NCI-H146 treated with DMSO at 0.1 percent for 48 hours (cell line): ENCODE data around the gene ZNF784.

Experiments
- DNase-seq: peaks from one replicate; lab custom pipeline; 2025; ENCODE audit not compliant: unreplicated experiment; lab: John Stamatoyannopoulos, UW

ZNF784 gene, protein sequence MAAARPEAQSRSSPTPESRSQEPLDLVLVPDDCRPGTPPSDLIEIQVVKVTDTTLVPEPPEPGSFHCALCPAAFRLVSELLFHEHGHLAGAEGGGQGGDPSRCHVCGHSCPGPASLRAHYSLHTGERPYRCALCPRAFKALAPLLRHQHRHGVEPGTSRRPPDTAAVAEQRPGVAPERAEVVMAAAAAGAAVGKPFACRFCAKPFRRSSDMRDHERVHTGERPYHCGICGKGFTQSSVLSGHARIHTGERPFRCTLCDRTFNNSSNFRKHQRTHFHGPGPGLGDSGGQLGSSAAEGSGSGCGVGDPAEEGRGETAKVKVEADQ

DNA sequence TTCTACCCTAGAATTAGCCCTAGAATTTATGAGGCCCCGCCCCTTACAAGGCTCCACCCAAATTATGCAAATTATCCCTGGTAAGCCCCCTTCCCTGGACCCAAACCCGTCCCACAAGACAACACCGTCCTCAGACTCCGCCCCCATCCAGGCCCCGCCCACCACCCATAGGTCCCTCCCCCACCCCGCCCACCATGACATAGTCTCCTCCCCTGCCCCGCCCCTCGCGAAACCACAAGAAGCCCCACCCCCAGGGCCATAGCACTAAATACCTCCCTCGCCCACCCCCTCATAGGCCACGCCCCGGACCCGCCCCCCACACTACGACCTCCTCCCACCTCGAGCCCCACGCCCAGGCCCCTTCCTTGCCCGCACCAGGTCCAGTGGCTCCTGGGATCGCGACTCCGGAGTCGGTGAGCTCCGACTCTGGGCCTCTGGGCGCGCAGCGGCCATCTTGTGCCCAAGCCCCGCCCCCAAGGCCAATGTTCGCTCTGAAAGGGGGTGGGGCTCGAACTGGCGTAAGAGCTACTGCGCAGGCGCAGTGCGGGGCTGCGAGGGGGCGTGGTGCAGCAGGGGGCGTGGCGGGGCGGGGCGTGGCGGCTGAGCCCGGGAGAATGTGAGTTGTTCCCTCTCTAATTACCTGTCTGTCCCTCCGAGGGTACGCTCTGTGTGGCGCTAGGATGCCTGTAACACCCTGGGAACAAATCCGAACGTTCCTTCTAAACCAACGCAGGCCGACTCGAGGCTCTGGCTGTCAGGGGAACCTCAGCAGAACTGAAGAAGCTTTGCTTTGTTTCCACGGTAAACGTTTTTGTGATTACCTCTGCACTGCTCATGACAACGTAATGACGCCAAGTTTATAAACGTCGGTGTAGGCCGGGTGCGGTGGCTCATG, at the start of gene ZNF784:
ZNF784 (minus strand) TSS at position 458 of the 895 bp plus-strand sequence; CDS start at position 453, 5 bp downstream.
- peak; percentile 95 for DNase-seq

DNA sequence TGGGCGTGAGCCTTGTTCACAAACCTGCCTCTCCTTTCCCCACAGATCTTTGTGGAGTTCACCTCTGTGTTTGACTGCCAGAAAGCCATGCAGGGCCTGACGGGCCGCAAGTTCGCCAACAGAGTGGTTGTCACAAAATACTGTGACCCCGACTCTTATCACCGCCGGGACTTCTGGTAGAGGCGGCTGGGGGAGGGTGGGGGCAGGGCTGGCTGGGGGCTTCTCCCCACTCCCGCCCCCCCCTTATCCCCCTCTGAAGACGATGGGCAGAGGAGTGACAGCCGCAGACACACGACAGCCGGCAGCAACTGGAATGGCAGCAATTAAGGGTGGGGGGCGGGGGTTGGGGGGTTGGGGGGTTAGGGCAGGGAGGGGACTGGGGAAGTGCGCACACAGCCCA, 49.5 kb upstream of the ZNF784 start:
- no peak for DNase-seq

DNA sequence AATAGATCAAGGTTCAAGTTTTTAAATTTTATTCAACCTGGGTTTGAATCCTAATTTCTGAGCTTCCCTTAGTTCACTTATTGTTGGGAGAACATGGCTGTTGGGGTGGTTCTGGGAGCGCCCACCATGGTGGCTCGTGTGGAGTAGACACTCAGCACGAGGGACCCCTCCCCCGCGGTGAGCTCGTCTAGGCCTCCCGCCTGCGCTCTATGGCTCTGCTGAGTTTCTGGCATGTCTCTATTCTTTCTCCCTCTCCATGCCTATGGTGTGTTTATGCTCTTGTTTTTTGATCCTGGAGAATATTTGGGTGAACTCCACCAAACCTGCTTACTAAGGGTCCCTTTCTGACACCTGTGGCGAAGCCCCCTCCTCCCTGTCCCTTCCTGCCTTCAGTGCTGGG, 49.1 kb upstream of the ZNF784 start:
- no peak for DNase-seq

DNA sequence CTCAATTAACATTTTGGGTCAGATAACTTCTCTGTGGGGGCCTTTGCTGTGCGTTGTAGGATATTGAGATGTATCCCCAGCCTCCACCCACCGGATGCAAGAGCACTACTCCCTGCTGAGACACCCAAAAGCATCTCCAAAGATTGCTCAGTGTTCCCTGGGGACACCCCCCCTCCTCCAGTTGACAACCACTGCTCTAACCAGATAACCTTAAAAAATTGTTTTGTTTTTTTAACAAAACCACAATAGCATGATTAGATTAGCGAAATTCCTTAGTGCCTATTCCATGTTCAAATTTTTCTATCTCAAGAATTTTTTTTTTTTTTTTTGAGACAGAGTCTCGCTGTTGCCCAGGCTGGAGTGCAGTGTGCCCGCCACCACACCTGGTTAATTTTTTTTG, 48.1 kb upstream of the ZNF784 start:
- no peak for DNase-seq

DNA sequence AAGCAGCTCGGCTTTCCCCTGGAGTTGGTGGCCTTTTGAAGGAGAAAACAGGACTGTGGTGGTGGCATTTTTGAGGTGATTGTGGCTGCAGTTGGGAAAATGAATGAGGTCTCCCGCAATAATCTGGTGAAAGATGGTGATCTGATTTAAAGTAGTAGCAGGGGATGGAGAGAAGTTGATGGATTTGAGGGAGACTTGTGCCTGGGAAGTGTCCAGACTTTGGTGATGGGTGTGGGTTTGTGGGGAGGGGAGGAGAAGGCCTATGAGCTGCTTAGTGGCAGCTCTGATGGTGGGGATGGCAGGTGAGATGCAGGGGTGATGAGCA, 46.6 kb upstream of the ZNF784 start:
- DNase-seq = no peak

DNA sequence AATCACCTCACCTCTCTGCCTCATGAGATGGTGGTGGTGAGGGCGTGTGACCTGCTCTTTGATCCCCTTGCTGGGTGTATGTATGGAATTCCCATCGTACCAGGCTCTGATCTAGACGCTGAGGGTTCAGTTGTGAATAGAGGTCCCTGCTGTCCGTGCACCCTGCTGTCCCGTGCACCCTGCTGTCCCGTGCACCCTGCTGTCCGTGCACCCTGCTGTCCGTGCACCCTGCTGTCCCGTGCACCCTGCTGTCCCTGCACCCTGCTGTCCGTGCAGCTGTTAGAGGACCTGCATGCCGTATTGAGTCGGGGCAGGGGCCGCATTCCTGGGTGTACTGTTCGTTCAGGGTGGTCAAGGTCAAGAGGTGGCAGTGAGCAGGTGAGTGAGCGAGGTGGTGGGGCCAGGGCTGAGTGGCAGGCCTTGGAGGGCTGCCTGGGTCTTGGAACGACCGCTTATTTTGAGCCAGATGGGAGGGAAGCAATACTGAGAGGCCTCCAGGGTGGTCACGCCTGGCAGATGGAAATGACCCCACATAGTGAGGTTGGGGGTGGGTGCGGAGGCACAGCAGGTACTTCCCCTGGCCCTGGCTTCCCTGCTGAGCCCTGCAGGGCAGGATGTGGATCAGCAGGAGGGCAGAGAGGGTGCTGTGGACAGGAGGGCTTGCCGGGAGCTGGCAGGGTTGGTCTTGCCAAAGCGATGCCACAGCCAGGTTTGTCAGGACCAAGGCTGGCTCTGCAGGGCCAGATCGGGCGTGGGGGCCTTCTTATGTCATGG, 46.1 kb upstream of the ZNF784 start:
- DNase-seq = peak; percentile 46

DNA sequence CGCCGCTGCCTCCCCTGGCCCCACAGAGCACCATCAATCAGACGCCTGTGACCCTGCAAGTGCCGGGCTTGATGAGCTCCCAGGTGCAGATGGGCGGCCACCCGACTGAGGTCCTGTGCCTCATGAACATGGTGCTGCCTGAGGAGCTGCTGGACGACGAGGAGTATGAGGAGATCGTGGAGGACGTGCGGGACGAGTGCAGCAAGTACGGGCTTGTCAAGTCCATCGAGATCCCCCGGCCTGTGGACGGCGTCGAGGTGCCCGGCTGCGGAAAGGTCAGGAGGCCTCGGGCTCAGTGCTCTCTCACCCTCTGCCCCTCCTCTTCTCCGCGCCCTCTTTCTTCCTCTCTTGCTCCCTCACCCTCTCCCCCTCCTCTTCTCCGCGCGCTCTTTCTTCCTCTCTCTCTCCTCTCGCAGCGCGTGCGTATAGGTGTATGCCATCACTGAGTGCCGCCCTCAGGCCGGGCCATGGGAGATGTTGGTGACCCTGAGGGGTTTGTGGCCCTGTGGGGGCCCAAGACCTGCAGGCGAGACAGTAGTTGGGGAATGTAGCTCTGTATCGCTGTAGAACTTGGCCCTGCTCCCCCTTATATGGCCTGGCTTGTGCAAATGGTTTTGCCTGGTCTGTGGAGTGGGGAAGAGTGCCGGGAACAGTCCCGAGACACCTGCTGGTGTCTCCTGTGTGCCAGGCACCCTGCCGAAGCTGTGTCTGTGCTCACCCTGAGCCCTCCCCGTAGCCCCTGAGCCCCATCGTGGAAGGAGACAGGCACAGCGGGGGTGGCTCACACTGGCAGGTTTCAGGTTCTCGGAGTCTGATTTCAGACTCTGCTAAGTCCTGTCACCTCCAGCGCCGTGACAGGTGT, 45.3 kb upstream of the ZNF784 start:
- DNase-seq = no peak

DNA sequence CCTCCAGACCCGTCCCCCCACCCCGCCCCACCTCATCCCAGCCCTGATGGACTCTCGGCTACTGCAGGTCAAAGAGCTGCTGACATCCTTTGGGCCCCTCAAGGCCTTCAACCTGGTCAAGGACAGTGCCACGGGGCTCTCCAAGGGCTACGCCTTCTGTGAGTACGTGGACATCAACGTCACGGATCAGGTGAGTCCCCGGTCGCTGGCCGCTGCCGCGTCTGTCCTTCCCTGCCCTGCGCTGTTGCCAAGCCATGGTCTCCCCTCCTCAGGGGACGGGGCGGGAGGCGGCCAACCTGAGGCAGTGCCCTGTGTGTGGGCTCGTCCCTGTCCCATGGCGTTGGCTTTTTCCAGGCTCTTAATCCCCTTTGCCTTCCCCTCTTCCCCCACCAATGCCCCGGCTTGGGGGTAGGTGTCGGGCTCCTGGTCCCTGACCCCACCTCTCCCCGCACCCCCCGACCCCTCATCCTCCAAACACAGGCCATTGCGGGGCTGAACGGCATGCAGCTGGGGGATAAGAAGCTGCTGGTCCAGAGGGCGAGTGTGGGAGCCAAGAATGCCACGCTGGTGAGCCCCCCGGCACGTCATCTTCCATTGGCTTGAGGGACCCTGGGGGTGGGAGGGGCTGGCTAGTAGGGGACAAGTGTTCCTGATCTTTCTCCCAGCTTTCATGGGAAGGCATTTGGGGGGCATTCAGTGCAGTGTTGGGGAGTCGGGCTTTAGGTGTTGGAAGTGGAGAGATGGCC, 44.4 kb upstream of the ZNF784 start:
- DNase-seq = no peak

DNA sequence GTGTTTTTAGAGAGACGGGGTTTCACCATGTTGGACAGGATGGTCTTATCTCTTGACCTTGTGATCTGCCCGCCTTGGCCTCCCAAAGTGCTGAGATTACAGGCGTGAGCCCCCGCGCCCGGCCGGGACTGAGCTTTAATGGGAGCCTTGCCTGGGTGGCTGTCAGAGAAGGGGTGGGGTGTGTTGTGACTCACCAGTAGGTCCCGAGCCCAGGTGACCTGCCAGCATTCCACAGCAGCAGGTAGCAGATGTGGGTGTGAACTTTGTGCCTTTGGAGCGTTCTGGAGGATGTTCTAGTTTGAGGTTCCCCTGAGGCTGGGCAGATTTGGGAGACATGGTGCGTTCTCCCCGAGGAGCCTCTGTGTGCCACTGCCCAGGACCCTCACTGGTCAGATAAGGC, 43.6 kb upstream of the ZNF784 start:
- DNase-seq = no peak

DNA sequence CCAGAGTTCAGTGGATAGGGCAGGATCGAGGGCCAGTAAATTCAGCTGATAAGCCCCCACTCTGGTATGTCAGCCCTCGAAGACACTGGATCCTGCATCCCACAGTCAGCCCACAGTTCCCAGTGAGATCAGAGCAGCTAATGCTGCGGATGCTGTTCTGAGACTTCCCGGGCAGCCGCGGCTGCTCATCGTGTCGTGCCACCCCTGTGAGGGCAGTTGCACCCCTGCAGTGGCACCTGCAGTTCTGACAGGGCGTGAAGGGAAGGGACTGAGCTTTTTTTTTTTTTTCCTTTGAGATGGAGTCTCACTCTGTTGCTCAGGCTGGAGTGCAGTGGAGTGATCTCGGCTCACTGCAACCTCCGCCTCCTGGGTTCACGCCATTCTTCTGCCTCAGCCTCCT, 43.1 kb upstream of the ZNF784 start:
- DNase-seq = no peak

DNA sequence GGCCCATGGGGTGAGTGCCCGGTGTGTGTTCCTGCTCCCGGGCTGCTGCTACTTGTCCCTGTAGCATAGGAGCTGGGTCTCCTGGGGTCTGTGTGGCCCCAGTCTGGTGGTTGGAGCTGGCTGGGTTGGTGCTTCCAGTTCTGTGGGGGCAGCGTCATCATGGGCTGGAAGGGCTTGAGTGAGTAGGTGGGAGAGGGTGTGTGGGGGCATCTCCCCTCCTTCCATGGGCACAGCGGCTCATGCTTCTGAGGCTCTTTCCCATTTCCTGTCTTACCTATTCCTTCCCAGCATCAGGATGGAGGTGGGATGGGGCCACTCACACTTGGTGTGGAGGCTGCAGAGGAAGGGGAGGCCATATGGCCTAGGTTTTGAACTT, 42.6 kb upstream of the ZNF784 start:
- DNase-seq = no peak

DNA sequence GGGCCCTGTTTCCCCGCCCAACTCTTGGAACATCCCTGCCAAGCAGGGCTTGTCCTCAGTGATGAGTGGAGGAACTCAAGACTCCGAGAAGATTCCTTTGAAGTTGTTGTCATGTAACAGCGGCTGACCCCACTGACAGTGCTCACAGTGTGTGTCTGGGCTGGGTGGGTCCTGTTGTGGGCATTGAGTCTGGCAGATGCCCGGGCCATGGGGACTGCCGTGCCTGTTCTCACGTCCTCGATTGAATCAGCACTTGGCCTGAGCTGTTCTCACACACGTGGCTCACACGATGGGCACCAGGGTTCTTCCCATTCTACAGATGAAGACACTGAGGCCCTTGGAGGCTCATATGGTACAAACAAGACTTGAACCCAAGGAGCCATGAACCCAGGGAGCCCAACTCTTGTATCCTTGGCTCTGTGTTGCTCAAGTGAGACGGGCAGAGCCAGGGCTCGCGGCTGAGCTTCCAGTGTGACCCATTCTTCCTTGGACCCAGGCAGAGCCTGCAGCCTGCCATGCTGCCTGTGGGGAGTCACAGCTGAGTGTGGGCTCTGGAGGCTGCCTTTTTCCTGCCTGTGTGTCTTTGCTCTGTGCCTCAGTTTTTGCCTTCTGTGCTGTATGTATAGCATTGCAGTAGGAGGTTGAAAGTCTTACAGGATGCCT, 42.1 kb upstream of the ZNF784 start:
- DNase-seq = no peak

DNA sequence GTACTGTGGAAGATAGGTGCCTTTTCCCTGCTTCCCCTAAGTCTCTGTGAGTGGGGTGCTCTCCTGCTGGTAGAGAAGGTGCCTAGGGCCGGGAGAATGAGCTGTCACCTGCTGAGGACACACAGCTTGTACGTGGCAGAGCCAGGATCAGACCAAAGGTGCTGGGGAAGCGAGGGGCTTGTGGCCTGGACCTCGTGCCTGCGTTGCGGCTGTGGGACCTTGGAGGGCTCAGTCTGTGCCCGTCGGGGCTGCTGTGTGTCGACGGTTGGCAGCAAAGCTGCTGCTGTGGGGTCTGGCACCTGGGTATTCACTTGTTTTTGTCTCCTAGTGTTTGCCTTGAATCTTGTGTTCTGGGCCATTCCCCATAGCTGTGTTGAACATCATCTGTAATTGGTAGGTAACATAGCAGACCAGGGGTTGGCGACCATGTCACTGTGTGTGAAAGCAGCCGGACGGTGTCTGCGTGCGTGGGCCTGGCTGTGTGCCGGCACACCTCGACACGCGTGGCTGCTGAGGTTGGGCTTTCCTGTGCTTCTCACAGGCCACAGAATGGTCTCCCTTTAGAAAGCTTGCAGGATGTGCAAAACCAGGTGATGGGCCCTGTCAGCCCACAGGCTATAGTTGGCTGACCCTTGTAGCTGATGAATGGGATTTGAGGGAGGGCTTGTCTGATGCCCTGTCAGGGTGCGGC, 39.6 kb upstream of the ZNF784 start:
- no peak for DNase-seq

DNA sequence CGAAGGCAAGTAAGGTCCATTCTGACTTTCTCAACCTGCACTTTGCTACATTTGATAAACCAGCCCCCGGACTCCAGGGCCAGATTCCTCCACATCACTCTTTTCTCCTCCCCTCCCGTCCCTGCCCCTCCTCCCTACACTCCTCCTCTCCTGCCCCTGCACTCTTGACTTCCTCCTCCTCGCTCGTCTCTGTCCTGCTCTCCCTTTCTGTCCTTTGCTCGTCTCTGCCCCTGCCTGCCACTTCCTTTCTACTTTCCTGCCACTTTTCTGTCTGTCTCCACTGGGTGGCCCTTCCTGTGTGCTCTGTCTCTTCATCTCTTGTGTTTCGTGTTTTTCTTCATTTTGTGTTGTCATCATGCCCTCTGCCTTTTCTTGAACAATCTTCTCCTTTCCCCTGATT, 37.5 kb upstream of the ZNF784 start:
- DNase-seq = no peak

DNA sequence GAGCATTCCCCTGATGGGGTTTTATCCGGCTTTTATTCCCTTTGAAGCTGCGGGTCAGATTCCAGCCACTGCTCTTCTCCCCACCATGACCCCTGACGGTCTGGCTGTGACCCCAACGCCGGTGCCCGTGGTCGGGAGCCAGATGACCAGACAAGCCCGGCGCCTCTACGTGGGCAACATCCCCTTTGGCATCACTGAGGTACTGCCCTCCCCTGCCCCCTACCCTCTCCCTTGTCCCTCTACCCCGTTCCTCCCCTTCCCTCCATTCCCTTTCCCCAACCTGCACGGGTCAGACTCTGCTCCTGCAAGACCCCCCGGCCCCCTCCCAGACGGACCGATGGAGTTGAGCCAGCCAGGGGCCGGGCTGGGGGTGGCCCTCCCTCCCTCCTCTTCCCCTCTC, 36.6 kb upstream of the ZNF784 start:
- no peak for DNase-seq

DNA sequence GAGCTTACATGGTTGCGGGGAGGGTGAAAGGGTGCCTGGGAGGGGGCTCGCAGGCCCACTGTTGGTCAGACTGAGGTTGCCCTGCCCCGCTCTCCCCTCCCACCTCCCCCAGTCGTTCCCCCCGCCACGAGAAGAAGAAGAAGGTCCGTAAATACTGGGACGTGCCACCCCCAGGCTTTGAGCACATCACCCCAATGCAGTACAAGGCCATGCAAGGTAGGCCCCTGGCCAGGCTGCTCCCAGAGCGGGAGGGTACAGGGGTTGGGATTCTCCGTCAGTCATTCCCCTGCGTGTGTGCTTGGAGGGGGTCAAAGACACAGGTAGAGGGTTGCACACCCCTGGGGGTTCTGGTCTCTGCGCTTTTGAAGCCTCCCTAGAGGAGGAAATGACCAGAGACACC, 36.0 kb upstream of the ZNF784 start:
- no peak for DNase-seq

DNA sequence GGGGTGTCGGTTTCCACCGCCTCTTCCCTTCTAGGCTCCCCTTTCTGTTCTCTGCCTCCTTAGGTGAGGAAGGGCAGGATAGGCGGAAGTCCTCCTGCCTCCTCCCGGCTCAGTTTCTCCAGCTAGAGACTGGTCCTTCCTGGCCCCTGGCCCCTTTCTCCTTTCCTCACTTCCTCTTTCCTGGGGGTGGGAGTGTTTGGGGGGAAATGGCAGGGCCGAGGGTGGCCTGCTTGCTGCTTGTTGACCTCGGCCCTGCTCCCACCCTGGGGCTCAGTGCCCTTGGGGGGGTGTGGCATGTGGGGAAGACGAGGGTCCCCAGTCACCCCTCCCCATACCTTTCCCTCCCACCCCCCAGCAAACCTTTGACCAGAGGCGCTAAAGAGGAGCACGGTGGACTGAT, 35.5 kb upstream of the ZNF784 start:
- DNase-seq = no peak

DNA sequence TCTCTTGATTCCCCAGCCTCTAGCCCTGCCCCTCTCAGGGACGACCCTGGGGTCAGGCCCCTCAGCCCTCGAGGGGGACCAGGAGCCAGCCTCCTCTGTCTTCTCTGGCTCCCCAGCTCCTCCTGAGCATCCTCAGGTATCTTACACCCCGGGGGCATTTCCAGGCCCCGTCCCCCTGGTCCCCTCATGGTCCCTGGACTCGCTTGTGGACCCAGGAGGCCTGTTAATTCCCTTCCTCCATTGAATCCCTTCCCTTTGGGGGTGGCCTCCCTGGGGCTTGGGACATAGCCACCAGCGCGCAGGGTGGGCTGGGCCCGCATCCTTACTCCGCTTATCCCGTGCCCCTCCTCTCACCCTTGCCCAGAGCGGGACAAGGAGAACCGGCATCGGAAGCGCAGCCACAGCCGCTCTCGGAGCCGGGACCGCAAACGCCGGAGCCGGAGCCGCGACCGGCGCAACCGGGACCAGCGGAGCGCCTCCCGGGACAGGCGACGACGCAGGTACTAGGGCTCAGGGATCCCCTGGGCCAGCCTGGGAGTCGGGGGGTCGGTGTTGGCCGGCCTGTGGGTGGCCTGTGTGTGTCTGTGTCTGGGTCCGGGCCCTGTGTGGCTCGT, 34.6 kb upstream of the ZNF784 start:
- DNase-seq = no peak
